ENCODE measurements around the gene THOC1.
A peak's percentile ranks its signal among the peaks of the same experiment; 100 is the strongest.

- TF ChIP-seq CTCF (conservative IDR thresholded peaks at IDR 0.05; ENCODE audit: low read depth in 2 of 2): no peak
- TF ChIP-seq POLR2AphosphoS5 (IDR thresholded peaks at IDR 0.05; ENCODE audit: low read depth): peak; percentile 90
- TF ChIP-seq EZH2 (IDR thresholded peaks at IDR 0.05; ENCODE audit: low read depth, unreplicated experiment): no peak
- TF ChIP-seq EZH2phosphoT487 (IDR thresholded peaks at IDR 0.05; ENCODE audit: unreplicated experiment): no peak
- no peak for TF ChIP-seq REST (IDR thresholded peaks at IDR 0.05; ENCODE audit: unreplicated experiment)
- TF ChIP-seq NANOG (IDR thresholded peaks at IDR 0.05; ENCODE audit: borderline replicate concordance): no peak
- TF ChIP-seq JUNB (IDR thresholded peaks at IDR 0.05; ENCODE audit: unreplicated experiment): no peak
Observed at GRCh38 chr18:267688-268552, at the start of gene THOC1.

Measured in GM23338 (cell line).